ENCODE measurements around the gene AGAP1. TPM values are rescaled to one million over a fixed set of nuclear protein-coding genes. Genes with fewer than 3 reads are reported as not detected.
A peak's percentile ranks its signal among the peaks of the same experiment; 100 is the strongest.

AGAP1 gene
- total RNA-seq, 1 donor from 2014 or later = 43.9 TPM

GRCh38 chr2:236042087-236042486, 548.2 kb downstream of the AGAP1 start:
- peaks cover 9% of the 10 kb centered on the region for H3K27me3 Mint-ChIP-seq (ENCODE audit: unreplicated experiment)
- H3K9me3 Mint-ChIP-seq (ENCODE audit: unreplicated experiment) = no peaks in the 10 kb centered on the region
- H3K27ac Mint-ChIP-seq (ENCODE audit: unreplicated experiment) = no peak overlapping the region
- peaks cover 24% of the 10 kb centered on the region for H3K36me3 Mint-ChIP-seq (ENCODE audit: low read depth, unreplicated experiment)
- H3K4me3 Mint-ChIP-seq (ENCODE audit: unreplicated experiment) = no peak overlapping the region
- H3K4me1 Mint-ChIP-seq (ENCODE audit: unreplicated experiment) = peaks cover 6% of the 10 kb centered on the region
- no peak for TF ChIP-seq CTCF (IDR thresholded peaks at IDR 0.05; ENCODE audit: unreplicated experiment)
- no peak for DNase-seq (ENCODE audit: low spot score)

- Mint-ChIP-seq H3K4me3 (ENCODE audit: unreplicated experiment) (no peak overlapping the region), H3K4me1 (ENCODE audit: unreplicated experiment) (peaks cover 6% of the 10 kb centered on the region), H3K27me3 (ENCODE audit: unreplicated experiment) (peaks cover 15% of the 10 kb centered on the region), H3K9me3 (ENCODE audit: unreplicated experiment) (no peaks in the 10 kb centered on the region), H3K36me3 (ENCODE audit: low read depth, unreplicated experiment) (peaks cover 36% of the 10 kb centered on the region), H3K27ac (ENCODE audit: unreplicated experiment) (no peak overlapping the region)
- no peak for TF ChIP-seq CTCF (IDR thresholded peaks at IDR 0.05; ENCODE audit: unreplicated experiment)
- DNase-seq (ENCODE audit: low spot score) = no peak
Measured at GRCh38 chr2:236044191-236044590, 550.3 kb downstream of the AGAP1 start.

- DNase-seq (ENCODE audit: low spot score) = no peak
- Mint-ChIP-seq H3K27ac (ENCODE audit: unreplicated experiment) (no peak overlapping the region), H3K9me3 (ENCODE audit: unreplicated experiment) (no peaks in the 10 kb centered on the region), H3K27me3 (ENCODE audit: unreplicated experiment) (peaks cover 15% of the 10 kb centered on the region), H3K4me3 (ENCODE audit: unreplicated experiment) (peak overlapping the region; percentile 53), H3K4me1 (ENCODE audit: unreplicated experiment) (peaks cover 6% of the 10 kb centered on the region), H3K36me3 (ENCODE audit: low read depth, unreplicated experiment) (peaks cover 36% of the 10 kb centered on the region)
- no peak for TF ChIP-seq CTCF (IDR thresholded peaks at IDR 0.05; ENCODE audit: unreplicated experiment)
Measured at GRCh38 chr2:236045251-236046235, 551.7 kb downstream of the AGAP1 start.

GRCh38 chr2:236046715-236047114, 552.9 kb downstream of the AGAP1 start:
- no peak overlapping the region for H3K27ac Mint-ChIP-seq (ENCODE audit: unreplicated experiment)
- TF ChIP-seq CTCF (IDR thresholded peaks at IDR 0.05; ENCODE audit: unreplicated experiment) = no peak
- no peak overlapping the region for H3K4me3 Mint-ChIP-seq (ENCODE audit: unreplicated experiment)
- H3K9me3 Mint-ChIP-seq (ENCODE audit: unreplicated experiment) = no peaks in the 10 kb centered on the region
- H3K4me1 Mint-ChIP-seq (ENCODE audit: unreplicated experiment) = peaks cover 3% of the 10 kb centered on the region
- peaks cover 15% of the 10 kb centered on the region for H3K27me3 Mint-ChIP-seq (ENCODE audit: unreplicated experiment)
- no peak for DNase-seq (ENCODE audit: low spot score)
- peaks cover 30% of the 10 kb centered on the region for H3K36me3 Mint-ChIP-seq (ENCODE audit: low read depth, unreplicated experiment)

- no peak for DNase-seq (ENCODE audit: low spot score)
- Mint-ChIP-seq H3K27me3 (ENCODE audit: unreplicated experiment) (peaks cover 15% of the 10 kb centered on the region), H3K4me1 (ENCODE audit: unreplicated experiment) (no peaks in the 10 kb centered on the region), H3K9me3 (ENCODE audit: unreplicated experiment) (no peaks in the 10 kb centered on the region), H3K36me3 (ENCODE audit: low read depth, unreplicated experiment) (peaks cover 27% of the 10 kb centered on the region), H3K4me3 (ENCODE audit: unreplicated experiment) (no peak overlapping the region), H3K27ac (ENCODE audit: unreplicated experiment) (no peak overlapping the region)
- TF ChIP-seq CTCF (IDR thresholded peaks at IDR 0.05; ENCODE audit: unreplicated experiment) = no peak
Measured at GRCh38 chr2:236047176-236047575, 553.3 kb downstream of the AGAP1 start.
